Psoas muscle (tissue), 8 donors: ENCODE data around the gene HTR3B. TPM values are rescaled to one million over a fixed set of nuclear protein-coding genes. Genes with fewer than 3 reads are reported as not detected.
A peak's percentile ranks its signal among the peaks of the same experiment; 100 is the strongest.
"Not testable (repeated sequence)": the region's sequence is repeated elsewhere in the genome, so short reads cannot be mapped to it uniquely, and the experiment has no call there.

Experiments
- ATAC-seq, 4 donors: fragments of 200-7000 bp; cut with Tn5 transposase; one replicate each; pipeline ENCODE4 v1.9.1; 2020; ENCODE audit warnings: moderate library complexity in 3 of 4, mild to moderate bottlenecking in 2 of 4
- DNase-seq, 2 donors: peaks; one replicate each; pipeline ENCODE4 v3.0.0-alpha.2; 2020
- H3K27ac ChIP-seq: fragments of 200-600 bp; one replicate; pipeline ENCODE4 v1.8.0; 2022
- H3K27me3 ChIP-seq, 3 donors: fragments of 200-600 bp in 1 of 3; one replicate each; pipeline versions ENCODE4 v1.6.1 to v1.8.0; 2013 to 2022; ENCODE audit warnings: low read length in 2 of 3, mild to moderate bottlenecking in 2 of 3, moderate library complexity in 1 of 3; ENCODE audit not compliant: insufficient read depth in 3 of 3
- H3K36me3 ChIP-seq, 2 donors: fragments of 200-600 bp in 1 of 2; one replicate each; pipeline versions ENCODE4 v1.6.1 to v1.8.0; 2013 to 2022; ENCODE audit warnings: low read depth in 1 of 2, mild to moderate bottlenecking in 1 of 2, moderate library complexity in 1 of 2; ENCODE audit not compliant: insufficient read depth in 1 of 2
- H3K4me1 ChIP-seq: fragments of 200-600 bp; one replicate; pipeline ENCODE4 v1.8.0; 2022
- H3K4me3 ChIP-seq: fragments of 200-600 bp; one replicate; pipeline ENCODE4 v1.8.0; 2022; ENCODE audit warnings: mild to moderate bottlenecking
- H3K9me3 ChIP-seq: fragments of 200-600 bp; one replicate; pipeline ENCODE4 v1.8.0; 2022
- WGBS, 3 donors: extraction: QIAGEN DNeasy Blood & Tissue Kit; methylation state at CpG; one replicate each; pipeline versions ENCODE4 v1.1.6 to v1.1.7; 2013; 5-methylcytosine and 5-hydroxymethylcytosine counted together
- intact Hi-C, 2 donors: fragments of 100-400 bp; cut with DNase I; formaldehyde crosslinking; loops; one replicate each; pipeline versions ENCODE4 v1.11.0 to v1.14.2; 2022
- polyA plus RNA-seq, 3 donors: library from polyadenylated mRNA; stranded (reverse); fragments of 200-250 nt; gene quantifications; one replicate each; pipeline ENCODE4 v1.2.3, GENCODE V29; 2013
- total RNA-seq, 4 donors: library from RNA; stranded (reverse); fragmentation: NEBNext Ultra II Directional in 2 of 4; extraction: Animal tissue kit (Norgen Biotek cat#: 25700) in 2 of 4; gene quantifications; one replicate each; pipeline versions ENCODE4 v1.2.1 to v1.2.4, GENCODE V29; 2021 to 2023
- TF ChIP-seq, protein P1 (sequence below): fragments of 200-600 bp; IDR thresholded peaks from one replicate; pipeline ENCODE4 v1.8.0; 2022; ENCODE audit warnings: antibody characterized with exemption
- donor health status: healthy with polysubstance abuse.
- donor health status: DM: no; HTN: no; CAD: no; lungs with moderate emphysema.
- donor health status: Bipolar disorder and iron deficiency.
- donor health status: healthy.
- donor health status: DM: yes; HTN: yes; CAD: no.
- donor health status: DM: no; HTN: no; CAD: no.
- donor health status: DM: no; HTN: no; CAD: no.
- donor health status: DM: yes; HTN: yes; CAD: no.

The HTR3B gene
- total and polyA plus RNA-seq, 7 donors: 0.01 TPM; not detected in 6

DNA sequence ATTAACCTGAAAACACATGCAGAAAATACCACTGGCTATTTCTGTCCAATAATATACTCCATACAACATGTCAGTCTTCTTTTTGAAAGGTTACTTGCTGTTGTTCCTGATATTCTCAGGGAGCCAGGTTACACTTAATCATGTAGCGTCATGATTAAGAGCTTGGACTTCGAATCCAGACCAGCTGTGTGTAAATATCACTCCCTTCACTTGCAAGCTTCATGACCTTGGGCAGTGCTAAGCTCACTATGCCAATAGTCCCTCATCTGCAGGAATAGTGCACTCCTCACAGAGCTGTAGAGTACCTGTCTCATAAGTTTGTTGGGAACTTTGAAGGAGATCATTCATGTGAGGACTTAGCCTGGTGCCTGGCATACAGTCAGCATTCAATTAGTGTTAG lies 1.9 kb downstream of the HTR3B start:
- TF ChIP-seq, protein P1, sequence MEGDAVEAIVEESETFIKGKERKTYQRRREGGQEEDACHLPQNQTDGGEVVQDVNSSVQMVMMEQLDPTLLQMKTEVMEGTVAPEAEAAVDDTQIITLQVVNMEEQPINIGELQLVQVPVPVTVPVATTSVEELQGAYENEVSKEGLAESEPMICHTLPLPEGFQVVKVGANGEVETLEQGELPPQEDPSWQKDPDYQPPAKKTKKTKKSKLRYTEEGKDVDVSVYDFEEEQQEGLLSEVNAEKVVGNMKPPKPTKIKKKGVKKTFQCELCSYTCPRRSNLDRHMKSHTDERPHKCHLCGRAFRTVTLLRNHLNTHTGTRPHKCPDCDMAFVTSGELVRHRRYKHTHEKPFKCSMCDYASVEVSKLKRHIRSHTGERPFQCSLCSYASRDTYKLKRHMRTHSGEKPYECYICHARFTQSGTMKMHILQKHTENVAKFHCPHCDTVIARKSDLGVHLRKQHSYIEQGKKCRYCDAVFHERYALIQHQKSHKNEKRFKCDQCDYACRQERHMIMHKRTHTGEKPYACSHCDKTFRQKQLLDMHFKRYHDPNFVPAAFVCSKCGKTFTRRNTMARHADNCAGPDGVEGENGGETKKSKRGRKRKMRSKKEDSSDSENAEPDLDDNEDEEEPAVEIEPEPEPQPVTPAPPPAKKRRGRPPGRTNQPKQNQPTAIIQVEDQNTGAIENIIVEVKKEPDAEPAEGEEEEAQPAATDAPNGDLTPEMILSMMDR: no peak
- 27 to 33% (median 33%) methylated on average over 2 of the region's 2 CpGs for WGBS, 3 donors

DNA sequence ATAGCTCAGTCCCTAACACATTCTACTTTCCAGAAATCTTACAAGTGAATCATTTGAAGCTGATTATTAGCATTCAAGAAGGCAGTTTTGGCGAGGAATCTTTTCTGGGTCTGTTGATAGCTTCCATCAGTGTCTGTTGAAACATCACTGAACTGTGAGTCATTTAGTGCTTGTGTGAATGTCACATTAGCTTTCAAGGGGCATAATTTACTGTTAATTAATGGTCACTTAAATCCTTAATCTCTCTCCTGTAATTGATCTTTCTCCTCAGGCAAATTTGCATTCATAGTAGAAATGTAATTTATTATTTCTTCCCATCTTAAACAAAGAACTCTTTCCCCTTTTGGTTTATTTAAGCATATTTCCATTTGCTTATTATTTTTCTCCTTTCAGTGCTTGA lies 2.6 kb downstream of the HTR3B start:
- H3K4me1 ChIP-seq: peaks cover 10% of the 10 kb centered on the region
- DNase-seq (no peak), ATAC-seq (peak in 1 of 4 donors; percentile 35)
- intact Hi-C loops: no loop called here
- no peaks in the 10 kb centered on the region for H3K9me3 ChIP-seq
- no peaks in the 10 kb centered on the region for H3K36me3 ChIP-seq
- TF ChIP-seq, protein P1: no peak
- no peak overlapping the region for H3K27ac ChIP-seq
- WGBS, 3 donors: 64 to 84% (median 75%) methylated on average over 1 of the region's 1 CpG
- no peak overlapping the region for H3K4me3 ChIP-seq
- no peaks in the 10 kb centered on the region for H3K27me3 ChIP-seq

More for the DNA sequence above, 1.9 kb downstream of the HTR3B start:
- intact Hi-C loops: no loop called here
- Histone ChIP-seq H3K4me1 (peaks cover 10% of the 10 kb centered on the region), H3K9me3 (no peaks in the 10 kb centered on the region), H3K27me3 (no peaks in the 10 kb centered on the region), H3K36me3 (no peaks in the 10 kb centered on the region), H3K27ac (no peak overlapping the region), H3K4me3 (no peak overlapping the region)
- ATAC-seq (peak; percentile 69 to 85 (median 76)), DNase-seq (no peak)

DNA sequence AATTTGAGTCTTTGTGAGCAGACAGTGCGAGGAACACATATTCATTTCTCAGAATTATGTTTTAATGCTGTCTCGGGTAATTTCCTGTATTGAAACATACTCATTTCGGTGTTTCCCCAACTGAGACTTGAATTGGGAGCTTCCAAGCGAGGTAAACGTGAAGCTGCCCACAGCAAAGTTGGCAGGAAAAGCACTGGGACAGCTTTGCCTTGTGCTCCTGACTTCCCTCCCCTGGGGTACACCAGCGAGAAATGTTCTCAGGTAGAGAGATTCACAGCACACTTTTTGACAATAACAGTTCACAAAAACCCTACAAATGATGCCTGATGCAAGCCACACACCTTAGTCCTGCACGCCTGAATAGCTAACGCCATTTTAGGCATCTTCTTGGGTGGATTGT lies 3.1 kb downstream of the HTR3B start:
- H3K27ac ChIP-seq: no peak overlapping the region
- DNase-seq: no peak
- WGBS, 3 donors: 67 to 73% (median 73%) methylated on average over 8 of the region's 8 CpGs
- intact Hi-C loops: no loop called here
- peaks cover 10% of the 10 kb centered on the region for H3K4me1 ChIP-seq
- no peaks in the 10 kb centered on the region for H3K36me3 ChIP-seq
- H3K4me3 ChIP-seq: no peak overlapping the region
- H3K9me3 ChIP-seq: no peaks in the 10 kb centered on the region
- no peaks in the 10 kb centered on the region for H3K27me3 ChIP-seq
- no peak for ATAC-seq
- TF ChIP-seq, protein P1: no peak

DNA sequence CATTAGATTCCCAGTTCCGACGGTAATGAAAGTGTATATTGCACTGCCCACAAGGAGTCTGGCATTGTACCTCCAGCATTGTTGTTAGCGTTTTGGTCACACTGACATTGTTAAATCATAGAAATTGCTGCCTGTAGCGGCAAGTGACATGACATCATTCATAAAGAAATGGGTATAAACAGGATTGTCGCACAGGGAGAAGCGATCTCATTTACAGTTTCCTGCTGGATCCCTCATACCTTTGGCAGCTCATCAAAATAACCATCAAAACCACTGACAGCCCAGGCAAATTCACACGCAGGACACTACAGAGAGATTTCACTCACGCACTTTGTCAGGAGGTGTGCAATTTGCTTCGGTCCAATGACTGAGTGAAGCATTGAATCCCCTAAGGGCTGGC lies 3.5 kb downstream of the HTR3B start:
- intact Hi-C loops: no loop called here
- no peak for DNase-seq
- Histone ChIP-seq H3K27me3 (no peaks in the 10 kb centered on the region), H3K36me3 (no peaks in the 10 kb centered on the region), H3K27ac (no peak overlapping the region), H3K4me3 (no peak overlapping the region), H3K4me1 (peaks cover 10% of the 10 kb centered on the region), H3K9me3 (no peaks in the 10 kb centered on the region)
- 58 to 65% (median 61%) methylated on average over 9 of the region's 9 CpGs for WGBS, 3 donors
- no peak for ATAC-seq
- TF ChIP-seq, protein P1: no peak

DNA sequence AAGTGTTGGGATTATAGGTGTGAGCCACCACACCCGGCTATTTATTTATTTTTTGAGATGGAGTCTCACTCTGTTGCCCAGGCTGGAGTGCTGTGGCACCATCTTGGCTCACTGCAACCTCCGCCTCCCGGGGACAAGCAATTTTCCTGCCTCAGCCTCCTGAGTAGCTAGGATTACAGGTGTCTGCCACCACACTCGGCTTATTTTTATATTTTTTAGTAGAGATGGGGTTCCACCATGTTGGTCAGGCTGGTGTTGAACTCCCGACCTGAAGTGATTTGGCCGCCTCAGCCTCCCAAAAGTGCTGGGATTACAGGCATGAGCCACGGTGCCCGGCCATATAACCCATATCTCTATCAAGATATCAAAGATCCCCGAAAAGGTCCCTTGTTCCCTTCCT lies 6.9 kb downstream of the HTR3B start:
- H3K27me3 ChIP-seq, H3K4me3 ChIP-seq, H3K4me1 ChIP-seq, H3K36me3 ChIP-seq, intact Hi-C loops, H3K9me3 ChIP-seq, DNase-seq, H3K27ac ChIP-seq, ATAC-seq: not testable (repeated sequence)
- 94 to 98% (median 94%) methylated on average over 9 of the region's 9 CpGs for WGBS, 3 donors
